DND-41 (cell line): ENCODE measurements around the gene FAM83F.

Source experiments
- CTCF ChIP-seq: IDR thresholded peaks from 2 replicates; pipeline ENCODE4 v1.5.1; 2012; ENCODE audit warnings: borderline replicate concordance, low read length, moderate library complexity, mild to moderate bottlenecking; ENCODE audit not compliant: poor library complexity, severe bottlenecking; ENCODE audit errors: extremely low read depth
- EZH2 ChIP-seq: IDR thresholded peaks from 3 replicates; pipeline ENCODE4 v1.6.1; 2012; ENCODE audit warnings: borderline replicate concordance, low read depth, mild to moderate bottlenecking, moderate library complexity, low read length, inconsistent platforms; ENCODE audit not compliant: severe bottlenecking

- TF ChIP-seq CTCF (no peak), EZH2 (no peak)
Measured at GRCh38 chr22:39956932-39957664, 37.7 kb upstream of the FAM83F start.
